ENCODE results near the gene COMT.

DNA sequence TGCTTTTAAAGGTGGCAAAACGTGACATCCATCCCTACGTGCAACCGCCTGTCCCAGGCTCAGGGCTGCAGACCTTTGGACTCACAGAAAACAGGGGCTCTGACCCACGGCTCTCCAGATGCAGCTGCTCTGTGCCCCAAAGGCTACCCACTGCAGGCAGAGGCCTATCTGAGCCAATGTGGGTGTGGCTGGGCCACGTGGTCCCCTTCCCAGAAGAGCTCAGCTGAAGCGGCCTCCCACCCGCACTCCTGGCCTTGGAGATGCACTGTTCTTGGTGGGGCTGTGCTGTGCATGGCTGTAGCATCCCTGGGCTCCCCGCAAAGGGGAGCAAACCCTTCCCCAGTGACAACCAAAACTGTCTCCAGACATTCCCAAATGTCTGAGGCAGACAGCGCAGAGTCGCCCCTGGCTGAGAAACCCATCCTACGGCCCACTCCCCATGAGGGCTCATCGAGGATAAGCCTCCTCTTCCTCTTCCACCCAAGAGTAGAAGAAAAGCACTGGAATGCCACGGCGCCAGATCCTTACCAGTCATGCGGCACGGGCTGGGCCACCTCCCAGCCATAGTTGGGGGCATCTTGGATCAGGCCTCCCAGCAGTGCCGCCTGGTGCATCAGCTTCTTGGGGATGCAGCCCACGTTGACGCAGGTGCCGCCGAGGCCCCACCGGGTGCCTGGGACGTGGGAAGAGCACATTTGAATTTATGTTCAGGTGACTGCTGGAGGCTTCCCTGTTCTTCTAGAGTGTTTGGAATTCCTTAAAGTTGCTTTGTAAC, 23.1 kb upstream of the COMT start:
- TF ChIP-seq CTCF (IDR thresholded peaks at IDR 0.05) (no peak), POLR2A (IDR thresholded peaks at IDR 0.05) (no peak)
